HCT116 (cell line): ENCODE measurements around the gene NFATC3. TPM values are rescaled to one million over a fixed set of nuclear protein-coding genes. Genes with fewer than 3 reads are reported as not detected.

ENCODE experiments used
- ATAC-seq: fragments of 200-7000 bp; cut with Tn5 transposase; 2 replicates; pipeline ENCODE4 v1.9.1; 2020; ENCODE audit warnings: mild to moderate bottlenecking, moderate library complexity
- BruUV-seq: library from RNA; stranded (reverse); fragments of 400-500 nt; replicated peaks from 2 replicates; lab custom pipeline; 2021; lab: Mats Ljungman, UMichigan
- CTCF ChIA-PET: fragments of 300-600 bp; sonication (Branson Sonifier 250); formaldehyde crosslinking; loops from one replicate; lab custom pipeline; 2021; ENCODE audit warnings: antibody characterized with exemption; lab: Charles Lee
- POLR2A ChIA-PET: fragments of 300-600, 350-600 bp; sonication (Branson Sonifier 250); formaldehyde crosslinking; loops from one replicate; lab custom pipeline; 2021; ENCODE audit warnings: antibody characterized with exemption; lab: Charles Lee
- RAD21 ChIA-PET, 2 experiments: fragments of 300-600 bp; sonication (Branson Sonifier 250); formaldehyde crosslinking; loops; one replicate each; lab custom pipeline; 2023; ENCODE audit warnings: low total read pairs in 2 of 2; ENCODE audit not compliant: uncharacterized antibody in 2 of 2, unreplicated experiment in 2 of 2, low non-redundant PET in 1 of 2; lab: Charles Lee
- DNase-seq: peaks from one replicate; pipeline ENCODE4 v3.0.0-alpha.2; 2010; ENCODE audit warnings: low read depth, low spot score
- H2AFZ ChIP-seq: fragments of 200-600 bp; shearing (Covaris generic), sonication (generic); 2 replicates; pipeline ENCODE4 v1.6.1; 2017; ENCODE audit warnings: low read depth, mixed run types, mixed read lengths, antibody characterized with exemption, low read length; ENCODE audit not compliant: poor library complexity, severe bottlenecking
- H3K27ac ChIP-seq: 2 replicates; pipeline ENCODE4 v1.5.1; 2012; ENCODE audit warnings: low read depth, low read length
- H3K27me3 ChIP-seq: fragments of 200-600 bp; sonication (generic); 2 replicates; pipeline ENCODE4 v1.6.1; 2016; ENCODE audit warnings: mixed run types, low read length, mixed read lengths; ENCODE audit not compliant: insufficient read depth
- H3K36me3 ChIP-seq, 2 experiments: fragments of 200-500 bp in 1 of 2; fragments of 200-600 bp in 1 of 2; sonication (Bioruptor generic) in 1 of 2; sonication (generic) in 1 of 2; 2 replicates each; pipeline versions ENCODE4 v1.5.1 to v1.6.1; 2014 to 2016; ENCODE audit warnings: low read length in 2 of 2, inconsistent platforms in 1 of 2, mixed read lengths in 1 of 2, mixed run types in 1 of 2; ENCODE audit not compliant: insufficient read depth in 2 of 2, control insufficient read depth in 1 of 2
- H3K4me1 ChIP-seq, 2 experiments: fragments of 200-600 bp in 1 of 2; sonication (generic) in 1 of 2; 2 replicates each; pipeline versions ENCODE4 v1.5.1 to v1.6.1; 2012 to 2017; ENCODE audit warnings: low read length in 2 of 2, inconsistent platforms in 1 of 2, mild to moderate bottlenecking in 1 of 2, mixed read lengths in 1 of 2, mixed run types in 1 of 2, moderate library complexity in 1 of 2; ENCODE audit not compliant: insufficient read depth in 2 of 2, control insufficient read depth in 1 of 2
- H3K4me2 ChIP-seq: fragments of 200-600 bp; sonication (generic); 2 replicates; pipeline ENCODE4 v1.6.1; 2017; ENCODE audit warnings: mixed run types, low read length, mixed read lengths
- H3K4me3 ChIP-seq, 2 experiments: fragments of 200-600 bp in 1 of 2; sonication (generic) in 1 of 2; replicated peaks in 1 of 2; 2 replicates each; pipeline ENCODE4 v1.5.1; 2011 to 2016; ENCODE audit warnings: low read length in 2 of 2, control low read depth in 1 of 2, low read depth in 1 of 2, mild to moderate bottlenecking in 1 of 2, mixed read lengths in 1 of 2, mixed run types in 1 of 2
- H3K79me2 ChIP-seq: fragments of 200-600 bp; sonication (generic); 2 replicates; pipeline ENCODE4 v1.6.1; 2017; ENCODE audit warnings: mild to moderate bottlenecking, mixed run types, low read length, moderate library complexity, mixed read lengths; ENCODE audit not compliant: insufficient read depth
- H3K9ac ChIP-seq: fragments of 200-600 bp; sonication (generic); 2 replicates; pipeline ENCODE4 v1.6.1; 2016; ENCODE audit warnings: low read length, mixed read lengths
- H3K9me2 ChIP-seq: fragments of 200-600 bp; sonication (generic), shearing (Covaris generic); 2 replicates; pipeline ENCODE4 v1.6.1; 2017; ENCODE audit warnings: mixed run types, mild to moderate bottlenecking, moderate library complexity; ENCODE audit not compliant: insufficient read depth
- H3K9me3 ChIP-seq, 2 experiments: fragments of 200-500 bp in 1 of 2; fragments of 200-600 bp in 1 of 2; sonication (Bioruptor generic) in 1 of 2; sonication (generic) in 1 of 2; 2 replicates each; pipeline ENCODE4 v1.6.1; 2014 to 2017; ENCODE audit warnings: low read length in 2 of 2, mixed read lengths in 2 of 2, inconsistent platforms in 1 of 2, low read depth in 1 of 2, mild to moderate bottlenecking in 1 of 2, mixed run types in 1 of 2, moderate library complexity in 1 of 2; ENCODE audit not compliant: control insufficient read depth in 1 of 2, insufficient read depth in 1 of 2
- H4K20me1 ChIP-seq: fragments of 200-600 bp; sonication (generic), shearing (Covaris generic); 2 replicates; pipeline ENCODE4 v1.6.1; 2017; ENCODE audit warnings: mixed run types, mild to moderate bottlenecking, moderate library complexity; ENCODE audit not compliant: insufficient read depth
- CBX3 ChIP-seq: IDR thresholded peaks from 2 replicates; pipeline ENCODE4 v1.6.1; 2012; ENCODE audit warnings: low read depth
- CEBPB ChIP-seq: IDR thresholded peaks from 2 replicates; pipeline ENCODE4 v1.6.1; 2012; ENCODE audit warnings: low read depth
- EGR1 ChIP-seq: IDR thresholded peaks from 2 replicates; pipeline ENCODE4 v1.6.1; 2012; ENCODE audit warnings: low read depth
- ELF1 ChIP-seq: IDR thresholded peaks from 2 replicates; pipeline ENCODE4 v1.6.1; 2012; ENCODE audit warnings: low read depth, borderline replicate concordance
- EZH2 ChIP-seq: fragments of 200-600 bp; sonication (generic); IDR thresholded peaks from 2 replicates; pipeline ENCODE4 v1.6.1; 2017; ENCODE audit warnings: antibody characterized with exemption, mixed run types
- EZH2phosphoT487 ChIP-seq: fragments of 200-600 bp; IDR thresholded peaks from 2 replicates; pipeline ENCODE4 v1.6.1; 2018; ENCODE audit warnings: antibody characterized with exemption, borderline replicate concordance
- FOSL1 ChIP-seq: IDR thresholded peaks from 2 replicates; pipeline ENCODE4 v1.6.1; 2012; ENCODE audit warnings: low read depth
- JUND ChIP-seq: IDR thresholded peaks from 2 replicates; pipeline ENCODE4 v1.6.1; 2012
- POLR2AphosphoS5 ChIP-seq: IDR thresholded peaks from 2 replicates; pipeline ENCODE4 v1.6.1; 2011; ENCODE audit warnings: mild to moderate bottlenecking, low read depth, low read length, moderate library complexity
- SIN3A ChIP-seq: IDR thresholded peaks from 2 replicates; pipeline ENCODE4 v1.6.1; 2012; ENCODE audit warnings: low read depth
- SP1 ChIP-seq: IDR thresholded peaks from 2 replicates; pipeline ENCODE4 v1.6.1; 2012; ENCODE audit warnings: low read depth
- ZFX ChIP-seq: fragments of 450-650 bp; IDR thresholded peaks from 2 replicates; pipeline ENCODE4 v1.6.1; 2017
- intact Hi-C: fragments of 100-400 bp; cut with micrococcal nuclease; formaldehyde crosslinking; loops from 2 replicates; pipeline ENCODE4 v1.10.0; 2022
- total RNA-seq: library from RNA; stranded (reverse); gene quantifications from one replicate; pipeline ENCODE4 v1.2.1, GENCODE V29; 2021; ENCODE audit not compliant: unreplicated experiment
- TF ChIP-seq, protein P1 (sequence below): IDR thresholded peaks from 2 replicates; pipeline ENCODE4 v1.6.1; 2012
- TF ChIP-seq, protein P2 (sequence below): IDR thresholded peaks from 2 replicates; pipeline ENCODE4 v1.6.1; 2011; ENCODE audit warnings: mild to moderate bottlenecking, low read length, moderate library complexity; ENCODE audit not compliant: insufficient replicate concordance; ENCODE audit errors: extremely low read depth

The NFATC3 gene
- total RNA-seq, 1 experiment from 2014 or later = 25.6 TPM

DNA sequence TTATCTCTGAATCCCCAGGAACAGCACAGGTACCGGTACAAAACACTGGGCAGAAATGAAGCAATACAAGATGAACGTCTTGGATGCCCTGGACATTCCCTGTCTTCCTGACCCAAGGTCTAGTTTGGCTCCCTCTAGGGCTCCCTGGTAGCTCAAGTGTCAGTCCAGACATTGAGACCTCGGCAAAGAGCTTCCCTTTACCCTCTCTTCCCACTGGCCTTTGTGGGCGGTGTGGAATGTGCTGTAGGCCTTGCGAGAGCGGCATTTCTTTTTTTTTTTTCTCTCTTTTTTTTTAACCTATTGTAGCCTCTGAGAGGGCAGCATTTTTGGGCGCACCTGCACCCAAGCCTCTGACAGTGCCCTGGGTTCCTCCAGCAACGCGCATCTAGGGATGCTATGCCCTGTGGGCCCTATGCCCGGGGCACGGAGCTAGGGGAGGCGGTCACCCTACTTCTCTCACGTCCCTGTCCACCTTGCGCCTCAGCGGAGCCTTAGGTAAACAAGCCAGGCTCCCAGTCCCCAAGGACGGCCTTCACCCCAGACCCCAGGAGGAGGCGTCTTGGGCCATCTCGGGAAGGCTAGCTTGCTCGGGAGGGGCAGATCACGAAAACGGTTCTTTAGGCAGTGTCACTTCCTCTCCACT lies 1.2 kb upstream of the NFATC3 start:
- no peaks in the 10 kb centered on the region for H3K9me3 ChIP-seq
- no peak overlapping the region for H3K9ac ChIP-seq
- H4K20me1 ChIP-seq = no peaks in the 10 kb centered on the region; the same call in 1 of the 2 replicates
- H3K27ac ChIP-seq = no peak overlapping the region
- H3K79me2 ChIP-seq = peaks cover 36% of the 10 kb centered on the region
- no peak overlapping the region for H2AFZ ChIP-seq
- peaks cover 7 to 11% of the 10 kb centered on the region in 2 experiments; a peak in 2 of 4 replicates for H3K4me1 ChIP-seq
- no peak overlapping the region for H3K4me2 ChIP-seq
- CTCF ChIA-PET = interaction anchor here (1.6 kb wide), 1 partner anchor 10 kb away, joined by 14 read pairs; no protein-coding TSS in a partner anchor
- H3K9me2 ChIP-seq = no peaks in the 10 kb centered on the region
- DNase-seq (no peak), ATAC-seq (no peak)
- no peaks in the 10 kb centered on the region for H3K27me3 ChIP-seq
- H3K4me3 ChIP-seq = no peak overlapping the region
- TF ChIP-seq JUND (no peak), FOSL1 (no peak)
- TF ChIP-seq, all 23 proteins: peak for 0
- H3K36me3 ChIP-seq = peaks cover 0 to 3% of the 10 kb centered on the region in 2 experiments; a peak in 1 of 4 replicates
- ChIA-PET RAD21 (interaction anchor here in 1 of 2 experiments (1.1 kb wide), 1 partner anchor 148 kb away, joined by 3 read pairs; no protein-coding TSS in a partner anchor), POLR2A (no interaction called here)
- BruUV-seq = no TSS peak
- intact Hi-C loops = no loop called here

DNA sequence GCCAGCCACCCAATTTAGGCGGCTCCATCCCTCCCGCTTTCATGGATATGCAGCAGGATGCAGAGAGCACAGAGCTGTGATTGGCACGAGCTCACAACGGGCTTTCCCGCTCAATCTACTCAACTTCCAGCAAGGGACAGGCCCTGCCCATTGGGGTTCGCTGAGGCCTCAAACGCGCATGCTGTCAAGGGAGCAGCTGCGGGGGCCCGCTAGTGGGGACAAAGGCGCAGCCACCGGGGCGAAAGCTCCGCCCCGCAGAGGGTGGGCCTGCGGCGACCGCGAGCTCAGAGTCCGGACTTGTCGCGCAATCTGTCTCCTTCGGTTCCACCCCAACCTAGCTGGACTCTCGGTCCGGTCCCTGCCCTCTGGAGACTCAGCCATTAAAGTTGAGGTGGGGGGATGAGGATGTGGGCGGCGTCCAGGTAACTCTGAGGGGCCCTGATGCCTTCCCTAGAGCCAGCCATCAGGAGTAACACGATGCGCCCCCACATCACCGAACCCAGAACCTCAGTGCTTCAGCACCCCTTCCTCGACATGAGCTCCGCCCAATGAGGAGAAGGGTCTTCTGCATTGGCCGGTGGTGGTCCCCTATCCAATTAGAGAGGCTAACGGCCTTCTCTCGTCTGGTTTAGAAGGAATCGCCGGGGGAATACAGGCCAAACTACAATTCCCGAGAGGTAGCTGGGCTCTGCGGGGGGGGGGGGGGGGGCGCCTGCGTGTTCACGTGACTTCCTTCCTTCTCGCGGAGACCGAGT lies 489 bp upstream of the NFATC3 start:
- H3K9ac ChIP-seq = no peak overlapping the region; the same call in 1 of the 2 replicates

More for the DNA sequence above, 489 bp upstream of the NFATC3 start:
- ATAC-seq (peak; percentile 16), DNase-seq (no peak)
- BruUV-seq = no TSS peak
- POLR2A ChIA-PET = interaction anchor here (0.6 kb wide), 1 partner anchor 222 kb away, joined by 4 read pairs; no protein-coding TSS in a partner anchor
- no peaks in the 10 kb centered on the region; the same call in 1 of the 2 replicates for H4K20me1 ChIP-seq
- intact Hi-C loops = no loop called here
- H2AFZ ChIP-seq = no peak overlapping the region
- H3K4me3 ChIP-seq = peak overlapping the region in 1 of 2 experiments; percentile 92; a peak in 1 of 4 replicates
- no peaks in the 10 kb centered on the region for H3K36me3 ChIP-seq
- H3K79me2 ChIP-seq = peaks cover 43% of the 10 kb centered on the region
- H3K27ac ChIP-seq = peak overlapping the region; percentile 37
- H3K9me2 ChIP-seq = no peaks in the 10 kb centered on the region
- peak overlapping the region; percentile 58 for H3K4me2 ChIP-seq
- RAD21 ChIA-PET = interaction anchor here (0.6 to 1.1 kb wide), 3 partner anchors 20 to 227 kb away, joined by 3 to 4 read pairs (median 3); no protein-coding TSS in a partner anchor
- H3K9me3 ChIP-seq = no peaks in the 10 kb centered on the region
- peaks cover 7 to 11% of the 10 kb centered on the region in 2 experiments; a peak in 2 of 4 replicates for H3K4me1 ChIP-seq
- TF ChIP-seq SIN3A (no peak), ZFX (no peak), ELF1 (no peak), POLR2AphosphoS5 (no peak), EGR1 (peak; percentile 70; the same call in 1 of the 2 replicates), SP1 (0 out of 2 replicates have a peak, but pooled peaks have one; percentile 55), CEBPB (no peak), EZH2phosphoT487 (no peak), EZH2 (no peak), CBX3 (no peak)
- TF ChIP-seq, protein P1, sequence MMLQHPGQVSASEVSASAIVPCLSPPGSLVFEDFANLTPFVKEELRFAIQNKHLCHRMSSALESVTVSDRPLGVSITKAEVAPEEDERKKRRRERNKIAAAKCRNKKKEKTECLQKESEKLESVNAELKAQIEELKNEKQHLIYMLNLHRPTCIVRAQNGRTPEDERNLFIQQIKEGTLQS = no peak
- TF ChIP-seq, protein P2, sequence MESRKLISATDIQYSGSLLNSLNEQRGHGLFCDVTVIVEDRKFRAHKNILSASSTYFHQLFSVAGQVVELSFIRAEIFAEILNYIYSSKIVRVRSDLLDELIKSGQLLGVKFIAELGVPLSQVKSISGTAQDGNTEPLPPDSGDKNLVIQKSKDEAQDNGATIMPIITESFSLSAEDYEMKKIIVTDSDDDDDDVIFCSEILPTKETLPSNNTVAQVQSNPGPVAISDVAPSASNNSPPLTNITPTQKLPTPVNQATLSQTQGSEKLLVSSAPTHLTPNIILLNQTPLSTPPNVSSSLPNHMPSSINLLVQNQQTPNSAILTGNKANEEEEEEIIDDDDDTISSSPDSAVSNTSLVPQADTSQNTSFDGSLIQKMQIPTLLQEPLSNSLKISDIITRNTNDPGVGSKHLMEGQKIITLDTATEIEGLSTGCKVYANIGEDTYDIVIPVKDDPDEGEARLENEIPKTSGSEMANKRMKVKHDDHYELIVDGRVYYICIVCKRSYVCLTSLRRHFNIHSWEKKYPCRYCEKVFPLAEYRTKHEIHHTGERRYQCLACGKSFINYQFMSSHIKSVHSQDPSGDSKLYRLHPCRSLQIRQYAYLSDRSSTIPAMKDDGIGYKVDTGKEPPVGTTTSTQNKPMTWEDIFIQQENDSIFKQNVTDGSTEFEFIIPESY = peak; percentile 95
- CTCF ChIA-PET = interaction anchor here (0.9 to 1.6 kb wide), 2 partner anchors 9 to 20 kb away, joined by 3 to 14 read pairs; no protein-coding TSS in a partner anchor
- H3K27me3 ChIP-seq = no peaks in the 10 kb centered on the region
